RWPE1 (cell line): ENCODE data around the gene SENP5.
A peak's percentile ranks its signal among the peaks of the same experiment; 100 is the strongest.
"Not testable (repeated sequence)": the region's sequence is repeated elsewhere in the genome, so short reads cannot be mapped to it uniquely, and the experiment has no call there.

Experiments
- CTCF ChIA-PET: fragments of 350-600 bp; sonication (Branson Sonifier 250); formaldehyde crosslinking; extraction: SDS; loops from one replicate; lab custom pipeline; 2021; lab: Yijun Ruan, JAX
- POLR2A ChIA-PET: fragments of 400-600 bp; formaldehyde crosslinking; extraction: SDS; loops from one replicate; lab custom pipeline; 2020; ENCODE audit warnings: antibody characterized with exemption; ENCODE audit not compliant: low non-redundant PET; lab: Yijun Ruan, JAX
- DNase-seq: peaks from one replicate; pipeline ENCODE4 v3.0.0; 2012; ENCODE audit warnings: low spot score
- H3K27ac ChIP-seq: fragments of 450-650 bp; 2 replicates; pipeline ENCODE4 v1.5.1; 2017
- CTCF ChIP-seq: fragments of 450-650 bp; conservative IDR thresholded peaks from 2 replicates; pipeline ENCODE4 v1.5.1; 2017; ENCODE audit warnings: low read depth, mild to moderate bottlenecking

The SENP5 gene

GRCh38 chr3:196867507-196868296 lies at the start of gene SENP5:
SENP5 (plus strand) TSS chr3:196867920; CDS start chr3:196885182, 17,262 bp downstream.
- peak; percentile 89 for DNase-seq
- POLR2A ChIA-PET, result interaction anchor here (0.6 to 1.1 kb wide), 3 partner anchors 13 to 75 kb away, joined by 3 read pairs; partner anchors contain the start of gene NCBP2
- no peak for TF ChIP-seq CTCF
- CTCF ChIA-PET, result interaction anchor here (0.7 to 1.1 kb wide), 3 partner anchors 101 to 408 kb away, joined by 3 read pairs; no protein-coding TSS in a partner anchor
- peak within 1 kb of the TSS; percentile 84 for H3K27ac ChIP-seq

- H3K27ac ChIP-seq, result no peak overlapping the region
- no peak for DNase-seq
- CTCF ChIA-PET, result no interaction called here
- POLR2A ChIA-PET, result no interaction called here
- no peak for TF ChIP-seq CTCF
Observed at GRCh38 chr3:196821806-196822355, 45.8 kb upstream of the SENP5 start.

GRCh38 chr3:196829651-196830050 lies 38.1 kb upstream of the SENP5 start:
- H3K27ac ChIP-seq, DNase-seq, POLR2A ChIA-PET: not testable (repeated sequence)
- CTCF ChIA-PET, result interaction anchor here (0.7 kb wide), 1 partner anchor 10 kb away, joined by 3 read pairs; no protein-coding TSS in a partner anchor

GRCh38 chr3:196835086-196835485 lies 32.6 kb upstream of the SENP5 start:
- TF ChIP-seq CTCF, result no peak
- H3K27ac ChIP-seq, result no peak overlapping the region
- CTCF ChIA-PET, result interaction anchor here (0.5 kb wide), 1 partner anchor 190 kb away, joined by 3 read pairs; no protein-coding TSS in a partner anchor
- POLR2A ChIA-PET, result no interaction called here
- DNase-seq, result no peak

GRCh38 chr3:196836626-196837025 lies 31.1 kb upstream of the SENP5 start:
- POLR2A ChIA-PET, H3K27ac ChIP-seq, DNase-seq: not testable (repeated sequence)
- CTCF ChIA-PET, result interaction anchor here (0.6 kb wide), 1 partner anchor 304 kb away, joined by 3 read pairs; no protein-coding TSS in a partner anchor

GRCh38 chr3:196837819-196838420 lies 29.8 kb upstream of the SENP5 start:
- H3K27ac ChIP-seq, result no peak overlapping the region
- peak; percentile 38; the same call in 1 of the 2 replicates for TF ChIP-seq CTCF
- DNase-seq, result peak; percentile 52
- CTCF ChIA-PET, result interaction anchor here (0.6 to 0.7 kb wide), 2 partner anchors 21 to 747 kb away, joined by 3 to 5 read pairs; no protein-coding TSS in a partner anchor
- POLR2A ChIA-PET, result no interaction called here

- CTCF ChIA-PET, result interaction anchor here (0.6 kb wide), 1 partner anchor 1203 kb away, joined by 3 read pairs; no protein-coding TSS in a partner anchor
- POLR2A ChIA-PET, H3K27ac ChIP-seq, DNase-seq: not testable (repeated sequence)
Observed at GRCh38 chr3:196839351-196839750, 28.4 kb upstream of the SENP5 start.
